Measurements from ENCODE around the gene DGUOK.
"Not testable (repeated sequence)": the region's sequence is repeated elsewhere in the genome, so short reads cannot be mapped to it uniquely, and the experiment has no call there.

- TF ChIP-seq POLR2A, CTCF, POLR2AphosphoS5, EP300 (IDR thresholded peaks at IDR 0.05): not testable (repeated sequence)
These were observed 13.4 kb downstream of the DGUOK start for GRCh38 chr2:73940066-73940465.
